ENCODE data around the gene PTPRN2.

The PTPRN2 gene

DNA sequence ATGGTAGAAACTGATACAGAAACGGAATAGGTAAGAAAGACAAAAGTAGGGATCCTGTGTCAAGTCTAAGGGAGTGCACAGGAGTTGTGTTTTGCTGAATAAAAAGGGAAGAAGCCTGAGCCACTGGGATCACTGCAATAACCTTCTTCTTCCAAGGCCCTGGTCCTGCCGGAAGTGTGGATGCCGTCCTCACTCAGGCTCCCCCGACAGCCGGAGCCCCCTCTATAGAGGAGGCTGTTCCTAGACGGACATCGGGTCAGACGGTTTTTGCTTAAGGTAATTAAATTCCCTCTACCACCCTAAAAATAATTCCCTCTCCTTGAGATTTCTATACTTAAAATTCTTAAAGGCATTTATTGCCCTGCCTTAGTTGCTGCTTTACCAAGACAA, 566.9 kb downstream of the PTPRN2 start:
- no peak for FAIRE-seq
- DNase-seq (ENCODE audit: low spot score) = no peak

DNA sequence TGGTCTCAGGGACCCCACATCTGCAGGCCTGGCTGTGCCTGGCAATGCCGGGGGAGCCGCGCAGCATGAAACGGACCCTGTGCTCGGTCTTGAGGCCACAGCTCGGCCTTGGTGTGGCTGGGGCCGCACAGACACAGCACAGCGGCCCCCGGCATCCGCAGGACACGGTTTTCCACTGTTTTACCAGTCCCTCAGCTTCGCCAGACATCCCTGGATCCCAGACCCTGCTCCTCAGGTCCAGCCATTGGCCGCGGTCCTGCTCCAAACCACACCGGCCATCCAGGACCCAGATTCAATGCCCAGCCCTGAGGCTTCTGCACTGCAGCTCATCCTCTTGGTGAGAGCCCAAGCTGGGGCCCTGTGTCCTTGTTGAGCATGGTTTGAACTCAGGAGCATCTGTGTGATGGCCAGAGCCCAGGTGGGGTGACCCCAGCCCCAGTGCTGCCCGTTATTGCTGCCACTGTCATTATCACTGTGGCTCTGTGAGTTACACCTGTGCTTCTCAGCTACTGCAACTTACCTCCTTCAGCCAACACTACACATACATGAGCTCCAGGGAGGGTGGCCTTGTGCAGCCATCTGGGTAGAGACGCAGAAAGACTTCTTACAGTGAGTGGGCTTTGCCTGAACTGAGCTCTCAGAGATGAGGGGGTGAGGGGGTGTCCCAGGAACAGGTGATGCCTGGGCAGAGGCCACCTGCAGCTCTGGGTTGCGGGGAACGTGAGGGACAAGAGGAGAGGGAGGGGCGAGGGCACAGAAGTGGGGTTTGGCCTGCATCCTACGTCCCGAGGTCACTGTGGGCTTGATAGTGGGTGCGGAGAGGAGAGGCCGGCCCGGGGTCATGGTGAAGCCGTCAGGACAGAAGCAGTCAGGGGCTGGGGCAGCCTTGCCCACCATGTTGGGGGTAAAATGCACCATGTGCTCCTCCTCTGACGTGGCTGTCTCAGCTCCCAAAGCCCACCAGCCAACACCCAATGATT, 567.6 kb downstream of the PTPRN2 start:
- FAIRE-seq (no peak), DNase-seq (ENCODE audit: low spot score) (no peak)

DNA sequence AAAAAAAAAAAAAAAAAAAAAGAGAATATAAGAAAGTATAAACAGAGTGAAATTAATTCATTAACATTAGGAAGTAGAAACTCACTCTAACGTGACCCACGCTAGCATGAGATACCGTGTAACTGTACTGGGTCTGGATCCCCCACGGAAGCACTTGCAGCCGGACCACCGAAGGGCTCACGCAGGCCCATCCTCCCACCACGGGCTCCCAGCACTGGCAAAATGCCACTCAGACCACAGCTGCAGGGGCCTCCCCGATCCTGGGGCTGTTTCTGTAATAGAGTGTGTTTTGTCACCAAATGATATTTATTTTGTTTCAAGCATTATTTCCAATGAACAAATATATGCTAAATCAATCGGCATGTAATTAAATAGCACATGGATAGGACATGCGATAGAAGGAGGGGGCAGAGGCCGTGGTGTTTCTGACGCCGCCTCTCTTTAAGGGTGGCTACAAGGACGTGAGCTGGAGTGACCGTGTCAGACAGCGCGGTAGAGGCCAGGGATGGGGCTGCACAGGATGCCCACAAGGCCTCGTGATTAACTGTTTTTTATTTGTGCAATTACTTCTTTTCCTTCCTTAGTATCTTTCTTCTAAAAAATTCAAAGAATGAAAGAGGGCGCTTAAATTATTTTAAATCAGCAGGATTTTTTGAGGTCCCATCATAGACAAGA, 568.5 kb downstream of the PTPRN2 start:
- FAIRE-seq (no peak), DNase-seq (ENCODE audit: low spot score) (no peak)

DNA sequence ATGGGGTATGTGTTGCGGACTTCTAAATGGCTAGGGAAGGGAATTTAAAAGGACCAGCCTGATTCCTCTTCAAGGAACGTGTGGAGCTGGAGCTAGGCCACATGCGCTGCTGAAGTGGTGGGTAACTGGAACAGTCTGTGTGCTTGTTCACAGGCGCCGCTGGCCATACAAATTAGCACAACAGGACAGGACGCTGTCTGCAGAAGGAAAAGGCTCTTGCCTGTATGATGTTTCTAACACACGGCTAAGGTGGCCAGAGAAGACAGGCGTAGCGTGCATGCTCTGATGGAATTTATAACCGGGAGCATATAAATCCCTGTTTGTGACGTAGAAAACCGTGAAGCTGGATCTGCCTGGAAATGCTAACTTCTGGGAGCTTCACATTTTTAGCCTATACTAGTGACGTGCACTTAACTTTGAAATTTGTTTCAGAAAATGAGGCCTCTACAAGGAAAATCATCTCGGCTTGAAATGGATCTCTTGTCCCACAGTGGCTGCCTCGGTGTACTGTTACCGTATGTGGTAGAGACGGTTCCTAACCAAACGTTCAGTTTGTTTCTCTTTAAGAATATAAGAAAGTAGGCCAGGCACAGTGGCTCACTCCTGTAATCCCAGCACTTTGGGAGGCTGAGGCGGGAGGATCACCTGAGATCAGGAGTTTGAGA, 569.4 kb downstream of the PTPRN2 start:
- FAIRE-seq (no peak), DNase-seq (ENCODE audit: low spot score) (no peak)

DNA sequence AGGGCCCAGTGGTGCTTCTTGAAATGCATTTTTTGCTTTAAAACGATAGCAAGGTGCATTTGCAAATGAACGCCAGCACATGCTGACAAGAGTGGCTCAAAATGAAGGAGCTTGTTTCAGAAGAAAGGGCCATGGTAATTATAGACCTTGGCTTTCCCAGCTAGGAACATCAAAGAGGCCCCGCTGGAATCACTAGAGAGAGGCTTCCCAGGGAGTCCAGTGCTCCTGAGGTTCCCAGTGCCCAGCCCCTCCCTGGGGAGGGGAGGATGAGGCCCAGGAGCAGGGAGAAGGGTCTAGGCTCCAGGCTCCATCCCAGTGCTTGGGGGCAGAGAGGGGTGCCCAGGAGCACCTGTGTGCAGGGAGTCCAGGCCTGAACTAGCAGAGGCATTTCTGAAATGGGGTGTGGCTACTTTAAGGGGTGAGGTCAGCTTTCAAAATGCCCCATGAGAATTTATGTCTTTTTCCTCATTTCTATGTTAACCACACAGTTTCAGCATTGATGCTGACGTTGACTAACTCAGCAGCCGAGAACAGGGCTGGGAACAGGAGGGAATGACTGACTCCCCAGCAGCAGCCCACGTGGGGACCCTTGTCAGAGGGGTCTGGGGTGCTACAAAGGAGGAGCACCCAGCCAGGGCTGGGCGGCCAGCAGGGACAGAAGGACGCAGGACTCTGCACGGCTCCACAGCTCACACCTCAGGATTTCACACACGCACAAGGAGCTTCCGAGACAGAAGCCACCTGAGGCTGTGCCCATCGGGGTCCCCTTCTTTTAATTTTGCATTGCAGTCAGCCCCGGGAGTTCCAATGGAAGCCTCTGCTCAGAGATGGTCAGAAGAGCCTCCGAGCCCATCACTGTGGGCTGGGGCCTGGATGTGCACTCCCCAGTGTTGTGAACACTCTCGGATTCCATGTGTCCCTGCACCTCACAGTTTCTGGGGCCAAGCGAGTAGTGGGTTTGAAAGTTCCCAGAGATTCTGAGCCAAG, 570.2 kb downstream of the PTPRN2 start:
- DNase-seq (ENCODE audit: low spot score) = no peak
- no peak for FAIRE-seq

DNA sequence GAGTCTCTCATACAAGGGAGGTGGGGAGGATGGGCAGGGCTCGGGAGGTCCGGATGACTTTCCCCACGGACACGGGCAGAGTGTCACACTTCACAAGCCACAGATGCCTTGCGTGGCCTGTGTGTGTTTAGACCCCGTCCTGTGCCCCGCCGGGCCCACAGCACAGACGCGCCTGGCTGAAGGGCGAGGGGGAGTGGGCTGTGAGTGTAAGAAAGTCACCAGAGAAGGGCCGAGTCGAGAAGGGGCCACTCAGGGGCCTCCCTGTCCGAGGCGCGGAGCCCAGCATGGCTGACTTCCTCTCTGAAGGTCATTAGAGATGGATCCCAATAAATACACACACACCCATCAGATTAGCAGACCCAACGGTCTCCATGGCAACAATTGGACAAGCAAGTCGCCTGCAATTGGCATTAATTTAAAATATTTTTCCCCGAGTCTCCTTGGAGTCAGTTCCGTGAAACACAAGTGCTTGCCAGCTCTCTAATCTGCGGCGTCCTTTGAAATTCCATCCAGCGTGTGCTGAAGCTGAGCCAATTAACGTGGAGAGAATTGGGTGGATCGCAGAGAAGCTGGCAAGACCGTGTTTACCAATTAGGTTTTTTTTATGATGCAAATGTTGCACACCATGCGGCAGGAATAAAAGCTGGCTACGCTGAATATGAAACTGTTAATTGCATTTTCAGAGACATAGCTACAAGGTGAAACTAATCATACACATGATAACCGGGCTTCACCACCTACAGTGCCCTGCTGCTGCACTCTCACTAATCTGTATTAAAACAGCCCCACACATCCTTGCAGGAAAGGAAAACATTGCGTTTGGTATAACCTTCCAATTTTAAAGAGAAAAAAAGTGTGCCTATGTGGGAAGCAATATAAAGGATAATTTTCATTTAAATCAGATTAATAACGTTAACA, 571.2 kb downstream of the PTPRN2 start:
- DNase-seq (ENCODE audit: low spot score) (no peak), FAIRE-seq (no peak)

DNA sequence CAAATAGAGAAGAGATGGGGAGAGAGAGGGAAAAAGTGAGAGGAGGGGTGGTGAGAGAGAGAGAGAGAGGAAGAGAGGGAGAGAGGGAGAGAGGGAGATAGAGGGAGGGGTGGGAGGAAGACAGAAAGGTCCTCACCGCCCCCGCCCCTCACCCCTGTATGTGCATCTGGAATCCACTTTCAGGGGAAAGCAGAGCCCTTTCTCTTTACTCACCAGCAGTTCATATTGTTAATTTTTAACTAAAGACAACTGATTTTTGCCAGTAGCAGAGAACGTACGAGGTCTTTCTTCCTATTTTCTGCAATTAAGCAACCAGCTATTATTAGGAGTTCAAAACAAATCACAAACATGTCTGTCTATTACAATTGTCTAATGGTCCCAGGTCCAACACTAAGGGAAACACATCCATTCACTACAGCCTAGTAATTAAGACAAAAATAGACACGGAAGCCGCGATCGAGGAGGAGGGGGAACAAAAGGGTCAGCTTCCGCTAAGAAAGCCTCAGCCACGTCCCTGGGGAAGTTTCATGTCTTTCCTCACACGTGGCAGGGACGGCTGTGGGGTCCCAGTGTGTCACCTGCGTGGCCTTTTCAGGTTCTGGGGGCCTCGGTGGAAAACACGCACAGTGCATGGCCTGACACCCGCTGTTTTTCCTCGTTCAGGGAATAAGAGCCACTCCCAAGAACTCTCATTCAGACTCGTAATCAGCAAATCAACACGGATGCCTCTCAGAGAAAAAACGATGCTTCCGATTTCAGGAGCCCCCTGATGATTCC, 572.0 kb downstream of the PTPRN2 start:
- FAIRE-seq (no peak), DNase-seq (ENCODE audit: low spot score) (no peak)

DNA sequence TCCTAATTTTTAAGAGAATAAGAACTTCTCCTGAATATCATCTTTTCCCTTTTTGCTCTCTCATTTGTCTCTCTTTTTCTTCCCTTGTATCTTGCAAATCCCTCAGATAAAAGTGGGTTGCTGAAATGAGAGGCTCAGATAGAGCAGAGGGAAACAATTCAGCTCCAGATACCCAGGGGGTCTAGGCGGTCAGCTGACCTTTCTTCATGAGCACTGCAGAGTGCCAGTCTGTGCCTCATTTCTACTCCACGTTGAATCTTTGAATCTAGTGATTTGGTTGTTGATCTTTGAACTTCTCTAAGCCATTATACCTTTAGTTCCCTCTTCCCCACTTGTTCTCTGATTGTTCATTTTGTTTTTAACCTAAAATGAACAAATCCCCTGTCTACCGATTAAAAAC, 572.6 kb downstream of the PTPRN2 start:
- no peak for DNase-seq (ENCODE audit: low spot score)

DNA sequence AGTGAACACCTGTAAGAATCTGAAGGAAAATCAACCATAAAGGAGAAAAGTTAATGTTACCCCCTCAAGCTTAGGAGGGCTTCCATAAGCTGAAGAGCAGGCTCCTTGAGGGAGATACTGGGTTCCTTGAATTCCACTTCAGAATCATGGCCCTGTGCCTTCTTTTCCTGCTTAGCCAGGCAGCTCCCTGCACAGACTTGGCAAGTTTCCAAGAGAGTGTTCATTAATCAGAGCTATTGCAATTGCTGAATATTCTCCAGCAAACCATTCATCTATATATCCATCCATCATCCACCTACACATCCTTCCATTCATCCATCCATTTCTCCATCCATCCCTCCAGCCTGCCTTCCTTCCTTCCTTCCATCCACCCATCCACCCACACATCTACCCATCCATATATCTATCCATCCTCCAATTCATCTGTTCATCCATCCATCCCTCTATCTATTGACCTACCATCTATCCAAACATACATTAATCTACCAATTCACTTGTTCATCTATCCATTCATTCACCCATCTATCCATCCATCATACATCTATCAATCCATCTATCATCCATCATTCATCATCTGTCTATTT, 574.4 kb downstream of the PTPRN2 start:
- DNase-seq (ENCODE audit: low spot score) = no peak

More for the DNA sequence above, 572.6 kb downstream of the PTPRN2 start:
- no peak for FAIRE-seq

DNA sequence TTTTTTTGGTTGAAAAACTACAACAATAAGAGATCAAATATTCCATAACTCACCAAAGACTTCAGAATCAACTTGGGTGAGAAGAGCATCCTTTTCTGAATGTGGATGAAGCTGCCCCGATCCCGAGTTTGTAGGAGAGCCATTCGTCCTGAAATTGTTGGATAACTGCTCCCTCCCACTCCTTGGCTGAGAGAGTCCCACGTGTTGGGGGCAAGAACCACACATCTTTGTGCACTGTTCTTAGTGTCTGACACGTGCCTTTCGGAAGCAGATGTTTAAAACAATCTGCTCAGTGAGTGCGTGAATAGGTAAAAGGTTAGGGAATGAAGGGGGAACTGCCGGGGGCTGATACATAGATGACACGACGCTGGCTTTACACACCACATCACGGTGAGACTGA, 575.7 kb downstream of the PTPRN2 start:
- no peak for FAIRE-seq
- DNase-seq (ENCODE audit: low spot score) = peak; percentile 25

More for the DNA sequence above, 574.4 kb downstream of the PTPRN2 start:
- no peak for FAIRE-seq

DNA sequence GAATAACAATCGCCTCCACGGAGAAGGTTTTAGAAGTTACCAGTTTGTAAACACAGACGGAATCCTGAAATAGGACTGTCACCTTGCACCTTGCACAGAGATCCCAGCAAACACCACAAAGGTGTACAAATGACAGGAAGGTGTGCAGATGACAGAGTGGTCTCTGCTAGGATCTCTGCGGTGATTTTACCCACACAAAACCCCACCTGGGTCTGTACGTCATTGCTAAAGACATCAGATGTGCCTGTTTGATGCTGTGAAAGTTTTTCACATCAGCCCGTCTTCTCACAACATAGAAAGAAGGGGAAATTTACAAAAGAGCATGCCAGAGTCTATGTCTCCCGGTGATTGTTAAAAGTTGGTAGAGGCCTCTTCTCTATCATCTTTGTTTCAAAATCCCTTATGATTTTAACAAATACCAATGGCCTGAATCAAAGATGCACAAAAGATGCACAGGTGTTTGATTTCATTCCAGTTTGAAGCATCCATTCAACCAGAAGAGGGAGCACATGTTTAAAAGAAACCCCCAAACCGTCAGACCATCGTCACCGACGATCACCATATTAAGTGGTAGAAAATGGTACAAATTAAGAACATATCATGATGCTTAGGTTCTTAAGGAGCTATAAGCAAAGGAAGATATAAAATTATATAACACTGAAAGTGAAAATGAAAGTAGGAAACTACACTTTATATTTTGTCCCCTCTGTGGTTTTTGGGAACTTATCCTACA, 576.5 kb downstream of the PTPRN2 start:
- peak; percentile 30 for DNase-seq (ENCODE audit: low spot score)
- FAIRE-seq = no peak

DNA sequence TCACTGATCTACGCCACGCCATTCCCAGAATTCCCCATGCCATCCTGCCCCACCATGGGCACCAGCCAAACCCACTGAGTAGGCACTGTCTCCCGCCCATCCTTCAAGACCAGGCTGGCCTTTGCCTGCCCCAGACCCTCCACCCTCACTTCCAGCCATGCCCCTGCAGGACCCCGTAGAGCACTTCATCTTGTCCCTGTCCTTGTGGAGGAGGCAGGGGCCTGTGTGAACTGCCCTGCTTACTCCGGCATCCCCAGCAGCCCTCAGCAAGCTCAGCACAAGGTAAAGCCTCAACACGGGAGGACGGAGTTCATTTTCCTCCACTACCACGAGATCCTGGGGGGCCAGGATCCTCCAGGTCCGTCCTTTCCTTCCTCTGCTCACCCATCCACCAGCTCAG, 577.7 kb downstream of the PTPRN2 start:
- DNase-seq (ENCODE audit: low spot score) = no peak
- no peak for FAIRE-seq

DNA sequence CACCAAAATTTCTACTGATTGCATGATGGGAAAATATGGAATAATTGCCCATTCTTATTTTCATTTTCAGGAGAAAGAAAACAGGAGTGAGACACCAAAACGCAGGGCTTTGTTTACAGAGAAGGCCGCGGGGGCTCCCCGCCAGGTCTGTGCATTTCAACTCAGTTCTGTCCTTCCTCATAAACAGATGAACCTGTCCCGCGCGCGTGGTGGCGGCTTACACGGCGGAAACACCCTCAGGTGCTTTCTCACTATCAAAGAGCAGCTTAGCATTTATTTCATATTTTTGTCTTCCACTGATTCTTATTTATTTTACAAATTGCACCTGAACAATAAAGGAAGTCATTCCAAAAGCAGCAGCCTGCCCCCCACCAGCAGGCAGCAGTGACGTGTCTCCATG, 579.4 kb downstream of the PTPRN2 start:
- DNase-seq (ENCODE audit: low spot score) (no peak), FAIRE-seq (no peak)

DNA sequence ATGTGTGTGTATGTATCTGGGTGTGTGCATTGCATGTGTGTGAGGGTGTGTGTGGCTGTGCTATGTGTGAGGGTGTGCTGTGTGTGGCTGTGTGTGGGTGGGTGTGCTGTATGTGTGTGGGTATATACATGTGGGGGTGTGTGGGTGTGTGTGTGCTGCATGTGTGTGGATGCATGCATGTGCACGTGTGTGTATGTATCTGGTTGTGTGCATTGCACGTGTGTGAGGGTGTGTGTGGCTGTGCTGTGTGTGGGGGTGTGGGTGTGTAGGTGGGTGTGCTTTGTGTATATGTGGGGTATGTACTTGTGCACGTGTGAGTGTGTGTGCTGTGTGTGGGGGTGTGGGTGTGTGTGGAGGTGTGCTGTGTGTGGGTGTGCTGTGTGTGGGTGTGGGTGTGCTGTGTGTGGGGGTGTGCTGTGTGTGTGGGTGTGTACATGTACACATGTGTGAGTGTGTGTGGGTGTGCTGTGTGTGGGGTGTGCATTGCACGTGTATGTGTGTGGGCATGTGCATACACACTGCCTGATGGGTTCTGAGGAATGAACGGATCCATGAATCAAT, 579.8 kb downstream of the PTPRN2 start:
- FAIRE-seq (peak; percentile 92), DNase-seq (ENCODE audit: low spot score) (no peak)

DNA sequence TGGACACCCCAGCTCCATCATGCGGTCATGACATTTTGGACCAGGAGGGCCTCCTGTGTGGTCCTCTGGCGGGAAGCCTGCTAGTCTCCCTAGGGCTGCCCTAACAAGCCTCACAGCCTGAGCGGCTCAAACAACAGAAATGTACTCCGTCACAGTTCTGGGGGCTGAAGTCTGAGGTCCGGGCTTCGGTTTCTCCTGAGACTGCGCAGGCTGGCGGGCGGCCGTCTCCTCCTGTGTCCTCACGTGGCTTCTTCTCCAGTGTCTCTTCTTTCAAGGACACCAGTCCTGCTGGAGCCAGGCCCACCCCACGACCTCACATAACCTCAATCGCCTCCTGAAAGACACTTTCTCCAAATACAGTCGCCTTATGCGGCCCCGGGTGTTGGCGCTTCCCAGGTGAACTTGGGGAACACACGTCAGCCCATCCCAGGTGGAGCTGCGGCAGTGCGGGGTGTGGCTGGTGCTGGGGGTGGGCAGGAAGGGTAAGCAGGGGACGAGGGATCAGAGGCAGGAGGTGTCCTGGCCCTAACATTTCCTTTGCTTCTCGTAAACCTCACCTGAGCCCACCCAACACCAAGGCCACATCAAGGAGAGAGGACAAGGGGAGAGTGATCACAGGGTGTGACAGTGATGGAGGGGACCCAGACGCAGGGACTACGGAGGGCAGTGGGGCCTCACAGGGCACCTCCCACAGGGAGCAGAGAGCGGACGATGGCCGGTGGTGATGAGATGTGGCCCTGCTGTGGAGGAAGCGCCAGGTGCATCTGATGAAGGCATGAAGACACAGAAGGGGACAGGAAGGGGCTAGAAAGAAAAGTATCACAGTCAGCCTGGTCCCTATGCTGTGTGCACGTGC, 580.6 kb downstream of the PTPRN2 start:
- no peak for FAIRE-seq
- no peak for DNase-seq (ENCODE audit: low spot score)

DNA sequence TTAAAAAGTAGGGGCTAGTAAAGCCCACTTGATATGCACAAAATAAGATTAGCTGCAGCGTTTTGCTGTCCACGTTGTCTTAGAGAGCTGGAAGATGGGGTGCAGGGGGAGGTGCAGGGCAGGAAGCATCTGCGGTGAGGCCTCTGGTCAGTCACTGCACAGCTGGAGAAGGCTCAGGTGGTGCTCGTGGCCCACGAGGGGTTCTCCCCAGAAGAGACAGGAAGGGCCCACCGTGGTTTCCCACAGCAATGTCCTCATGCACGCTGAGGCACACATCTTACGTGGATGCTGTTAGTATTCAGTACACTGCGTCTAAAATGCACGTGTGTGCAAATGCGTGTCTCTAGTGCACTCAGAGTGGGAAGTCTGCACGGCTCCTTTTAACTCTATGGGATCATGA, 582.1 kb downstream of the PTPRN2 start:
- no peak for FAIRE-seq
- no peak for DNase-seq (ENCODE audit: low spot score)

DNA sequence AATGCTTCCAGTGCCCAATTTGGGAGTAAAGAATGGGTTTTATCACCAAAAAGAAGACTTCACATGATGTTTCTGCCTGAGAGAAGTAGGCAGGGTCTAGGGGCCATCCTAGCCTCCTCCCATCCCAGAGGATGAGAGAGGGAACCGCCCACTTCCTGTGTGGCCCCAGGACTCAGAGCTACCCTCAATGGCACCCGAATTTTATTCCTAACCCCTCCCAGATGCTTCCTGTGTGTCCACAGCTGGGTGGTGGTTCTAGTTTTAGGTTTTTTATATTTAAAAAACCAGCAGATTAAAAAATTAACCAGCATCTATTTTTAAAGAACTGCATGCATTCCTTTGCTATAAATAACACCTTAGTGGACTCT, 583.5 kb downstream of the PTPRN2 start:
- no peak for DNase-seq (ENCODE audit: low spot score)
- no peak for FAIRE-seq
